Adrenal gland (tissue), 5 donors: Measurements from ENCODE around the gene UBXN11.

Source experiments
- POLR2A ChIP-seq, 2 donors: fragments of 450-650 bp; IDR thresholded peaks; one replicate each; pipeline ENCODE4 v1.6.1; 2017; ENCODE audit warnings: antibody characterized with exemption in 2 of 2, mild to moderate bottlenecking in 2 of 2, moderate library complexity in 1 of 2
- TF ChIP-seq, protein P1 (sequence below), 6 experiments: fragments of 450-650 bp in 4 of 6; fragments of 200-600 bp in 2 of 6; sonication (generic) in 1 of 6; IDR thresholded peaks; 1 replicate in 5 of 6; 2 replicates in 1 of 6; pipeline versions ENCODE4 v1.5.1 to v1.8.0; 2016 to 2021; ENCODE audit warnings: antibody characterized with exemption in 6 of 6, mild to moderate bottlenecking in 2 of 6, moderate library complexity in 1 of 6
- donor health status: DM: no; HTN: no; CAD: no.

DNA sequence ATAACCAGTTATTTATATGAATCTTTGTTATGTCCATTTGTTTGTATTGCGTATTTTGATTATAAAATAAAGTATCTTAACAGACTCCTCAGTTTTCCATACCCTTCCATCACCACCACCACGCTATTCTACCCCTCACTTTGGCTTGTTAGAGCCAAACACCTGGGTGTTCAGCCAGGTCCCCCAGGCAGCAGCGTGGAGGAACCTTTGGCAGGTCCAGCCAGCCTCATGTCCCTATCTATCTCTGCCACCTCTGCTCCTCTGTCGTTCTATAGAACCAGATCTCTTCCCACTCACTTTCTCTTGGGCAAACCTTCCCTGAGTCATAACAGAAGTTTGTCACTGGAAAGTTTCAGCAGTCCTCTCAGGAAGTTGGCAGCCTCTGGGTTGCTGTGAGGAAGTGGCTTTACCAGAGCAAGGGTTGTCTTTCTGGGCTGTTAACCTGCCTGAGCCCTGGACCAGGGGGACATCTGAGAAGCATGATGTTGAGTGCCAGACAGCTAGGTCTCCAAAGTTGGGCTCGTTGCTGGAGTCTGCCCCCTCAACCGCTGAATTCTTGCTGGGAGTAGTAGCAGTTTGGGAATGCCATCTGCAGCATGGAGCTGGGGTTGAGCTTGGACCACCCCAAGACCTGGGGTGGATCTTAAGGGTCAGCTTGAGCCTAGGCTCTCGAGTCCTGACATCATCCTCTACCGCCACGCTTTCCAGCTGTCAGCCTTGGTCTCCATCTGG lies 27.5 kb downstream of the UBXN11 start:
- TF ChIP-seq, protein P1, sequence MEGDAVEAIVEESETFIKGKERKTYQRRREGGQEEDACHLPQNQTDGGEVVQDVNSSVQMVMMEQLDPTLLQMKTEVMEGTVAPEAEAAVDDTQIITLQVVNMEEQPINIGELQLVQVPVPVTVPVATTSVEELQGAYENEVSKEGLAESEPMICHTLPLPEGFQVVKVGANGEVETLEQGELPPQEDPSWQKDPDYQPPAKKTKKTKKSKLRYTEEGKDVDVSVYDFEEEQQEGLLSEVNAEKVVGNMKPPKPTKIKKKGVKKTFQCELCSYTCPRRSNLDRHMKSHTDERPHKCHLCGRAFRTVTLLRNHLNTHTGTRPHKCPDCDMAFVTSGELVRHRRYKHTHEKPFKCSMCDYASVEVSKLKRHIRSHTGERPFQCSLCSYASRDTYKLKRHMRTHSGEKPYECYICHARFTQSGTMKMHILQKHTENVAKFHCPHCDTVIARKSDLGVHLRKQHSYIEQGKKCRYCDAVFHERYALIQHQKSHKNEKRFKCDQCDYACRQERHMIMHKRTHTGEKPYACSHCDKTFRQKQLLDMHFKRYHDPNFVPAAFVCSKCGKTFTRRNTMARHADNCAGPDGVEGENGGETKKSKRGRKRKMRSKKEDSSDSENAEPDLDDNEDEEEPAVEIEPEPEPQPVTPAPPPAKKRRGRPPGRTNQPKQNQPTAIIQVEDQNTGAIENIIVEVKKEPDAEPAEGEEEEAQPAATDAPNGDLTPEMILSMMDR (IDR thresholded peaks at IDR 0.05) = no peak
- TF ChIP-seq POLR2A (IDR thresholded peaks at IDR 0.05) = peak; percentile 13 to 21
